ENCODE results near the gene GRAMD1A.
"Not testable (repeated sequence)": the region's sequence is repeated elsewhere in the genome, so short reads cannot be mapped to it uniquely, and the experiment has no call there.

Gene GRAMD1A

GRCh38 chr19:35004517-35005255 is 4.6 kb downstream of the GRAMD1A start:
- DNase-seq (ENCODE audit: low read depth) = no peak

GRCh38 chr19:35005256-35005977 is 5.3 kb downstream of the GRAMD1A start:
- no peak for DNase-seq (ENCODE audit: low read depth)

GRCh38 chr19:35006007-35006341 is 5.9 kb downstream of the GRAMD1A start:
- DNase-seq (ENCODE audit: low read depth) = not testable (repeated sequence)

- no peak for DNase-seq (ENCODE audit: low read depth)
These were observed 6.3 kb downstream of the GRAMD1A start for GRCh38 chr19:35006342-35006998.

GRCh38 chr19:35006999-35007365 is 6.9 kb downstream of the GRAMD1A start:
- no peak for DNase-seq (ENCODE audit: low read depth)

GRCh38 chr19:35007427-35007826 is 7.3 kb downstream of the GRAMD1A start:
- DNase-seq (ENCODE audit: low read depth) = not testable (repeated sequence)

GRCh38 chr19:35008891-35009341 is 8.8 kb downstream of the GRAMD1A start:
- DNase-seq (ENCODE audit: low read depth) = no peak

- DNase-seq (ENCODE audit: low read depth) = no peak
These were observed 9.6 kb downstream of the GRAMD1A start for GRCh38 chr19:35009424-35010415.

GRCh38 chr19:35011091-35011689 is 11.1 kb downstream of the GRAMD1A start:
- no peak for DNase-seq (ENCODE audit: low read depth)

- DNase-seq (ENCODE audit: low read depth) = no peak
These were observed 11.9 kb downstream of the GRAMD1A start for GRCh38 chr19:35011737-35012682.

- no peak for DNase-seq (ENCODE audit: low read depth)
These were observed 13.1 kb downstream of the GRAMD1A start for GRCh38 chr19:35013041-35013819.

- DNase-seq (ENCODE audit: low read depth) = no peak
These were observed 14.0 kb downstream of the GRAMD1A start for GRCh38 chr19:35013820-35014754.

- not testable (repeated sequence) for DNase-seq (ENCODE audit: low read depth)
These were observed 14.7 kb downstream of the GRAMD1A start for GRCh38 chr19:35014774-35015173.

GRCh38 chr19:35015270-35015953 is 15.3 kb downstream of the GRAMD1A start:
- DNase-seq (ENCODE audit: low read depth) = no peak

- no peak for DNase-seq (ENCODE audit: low read depth)
These were observed 15.8 kb downstream of the GRAMD1A start for GRCh38 chr19:35015954-35016351.

GRCh38 chr19:35017507-35017906 is 17.4 kb downstream of the GRAMD1A start:
- DNase-seq (ENCODE audit: low read depth) = no peak

- no peak for DNase-seq (ENCODE audit: low read depth)
These were observed 18.3 kb downstream of the GRAMD1A start for GRCh38 chr19:35018379-35018778.

- DNase-seq (ENCODE audit: low read depth) = no peak
These were observed 19.0 kb downstream of the GRAMD1A start for GRCh38 chr19:35019144-35019543.
